Activated CD4-positive, alpha-beta T cell treated with anti-CD3 and anti-CD28 coated beads, Interleukin-2, amount 50 U/mL, for 16 hours (primary cell): ENCODE measurements around the gene OR5D13.

Experiments
- DNase-seq: peaks from one replicate; pipeline ENCODE4 v3.0.0-alpha.2; 2020

Gene OR5D13

GRCh38 chr11:55773138-55773537 is at the start of gene OR5D13:
Gene OR5D13, plus strand, starts transcription at chr11:55773438. Its CDS starts 0 bp downstream, at chr11:55773438.
- no peak for DNase-seq

GRCh38 chr11:55726715-55727324 is 46.4 kb upstream of the OR5D13 start:
- DNase-seq, result peak; percentile 3

GRCh38 chr11:55732936-55733335 is 40.3 kb upstream of the OR5D13 start:
- DNase-seq, result no peak

- no peak for DNase-seq
Measured at GRCh38 chr11:55791606-55792005, 18.4 kb downstream of the OR5D13 start.

- no peak for DNase-seq
Measured at GRCh38 chr11:55793321-55793720, 20.1 kb downstream of the OR5D13 start.

- no peak for DNase-seq
Measured at GRCh38 chr11:55795256-55795655, 22.0 kb downstream of the OR5D13 start, which contains the start of gene OR5D14. Gene OR5D14, plus strand, starts transcription at chr11:55795556. Its CDS starts 0 bp downstream, at chr11:55795556.

GRCh38 chr11:55806248-55806647 is 33.0 kb downstream of the OR5D13 start:
- DNase-seq, result no peak

- no peak for DNase-seq
Measured at GRCh38 chr11:55811067-55811466, 37.8 kb downstream of the OR5D13 start, which contains the start of gene OR5L1. Gene OR5L1, plus strand, starts transcription at chr11:55811367. Its CDS starts 100 bp downstream, at chr11:55811467.

- DNase-seq, result no peak
Measured at GRCh38 chr11:55819330-55819729, 46.1 kb downstream of the OR5D13 start, which contains the start of gene OR5D18. Gene OR5D18, plus strand, starts transcription at chr11:55819630. Its CDS starts 0 bp downstream, at chr11:55819630.
